ENCODE results near the gene TXNDC2. TPM values are rescaled to one million over a fixed set of nuclear protein-coding genes. Genes with fewer than 3 reads are reported as not detected.

The TXNDC2 gene
- total and polyA plus RNA-seq, 3 donors from 2014 or later: 15.3 to 212 (median 30.5) TPM

DNA sequence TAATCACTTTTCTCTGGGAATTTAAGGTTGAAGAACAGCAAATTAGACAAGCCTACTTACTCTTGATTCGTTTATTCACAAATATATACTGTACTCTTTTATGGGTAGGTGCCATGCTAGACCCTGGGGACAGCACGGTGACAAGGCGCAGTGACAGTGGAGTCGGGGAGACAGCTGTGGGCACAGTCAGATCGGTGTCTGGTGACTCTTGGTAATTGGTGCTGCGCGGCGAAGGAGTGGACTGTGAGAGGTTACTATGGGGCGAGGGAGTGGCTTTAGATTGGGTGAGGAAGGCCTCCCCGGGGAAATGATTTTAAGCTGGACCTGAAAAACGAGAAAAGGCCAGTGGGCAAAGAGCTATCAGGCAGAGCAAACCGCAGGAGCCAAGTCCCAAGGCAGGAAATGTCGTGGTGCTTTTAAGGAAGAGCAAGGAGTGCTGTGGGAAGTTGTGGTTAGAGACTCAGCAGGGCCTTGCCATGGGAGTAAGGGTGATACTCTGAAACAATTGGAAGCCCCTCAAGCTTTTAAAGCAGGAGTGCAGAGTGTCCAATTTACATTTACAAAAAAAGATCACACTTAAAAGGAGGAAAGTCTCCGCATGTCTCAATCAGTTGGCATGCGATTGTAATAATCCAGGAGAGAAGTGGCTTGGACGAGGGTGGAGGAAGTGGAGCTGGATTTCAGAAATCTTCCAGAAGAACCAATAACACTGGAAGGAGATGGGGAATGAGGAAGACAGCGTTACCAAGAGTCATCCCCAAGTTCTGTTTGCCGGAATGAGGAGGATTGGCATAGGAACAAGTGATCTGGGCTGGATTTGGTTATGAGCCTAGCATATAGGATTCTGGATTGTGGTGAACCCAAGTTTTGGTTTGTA lies 36.1 kb upstream of the TXNDC2 start:
- no peak overlapping the region for H3K4me3 ChIP-seq
- intact Hi-C loops (cut with DNase I; ENCODE audit: low total_unique reads): no loop called here
- no peaks in the 10 kb centered on the region for H3K27me3 ChIP-seq
- H3K4me1 ChIP-seq: peaks cover 17% of the 10 kb centered on the region
- H3K27ac ChIP-seq: peak overlapping the region in 1 of 2 donors; percentile 16
- H3K36me3 ChIP-seq (ENCODE audit: low read depth, missing control alignments): no peaks in the 10 kb centered on the region
- peak; percentile 30 for DNase-seq
- WGBS, 2 donors: 87 to 92% methylated on average over 18 of the region's 18 CpGs
- TF ChIP-seq POLR2A (IDR thresholded peaks at IDR 0.05): no peak
- TF ChIP-seq, protein P1, sequence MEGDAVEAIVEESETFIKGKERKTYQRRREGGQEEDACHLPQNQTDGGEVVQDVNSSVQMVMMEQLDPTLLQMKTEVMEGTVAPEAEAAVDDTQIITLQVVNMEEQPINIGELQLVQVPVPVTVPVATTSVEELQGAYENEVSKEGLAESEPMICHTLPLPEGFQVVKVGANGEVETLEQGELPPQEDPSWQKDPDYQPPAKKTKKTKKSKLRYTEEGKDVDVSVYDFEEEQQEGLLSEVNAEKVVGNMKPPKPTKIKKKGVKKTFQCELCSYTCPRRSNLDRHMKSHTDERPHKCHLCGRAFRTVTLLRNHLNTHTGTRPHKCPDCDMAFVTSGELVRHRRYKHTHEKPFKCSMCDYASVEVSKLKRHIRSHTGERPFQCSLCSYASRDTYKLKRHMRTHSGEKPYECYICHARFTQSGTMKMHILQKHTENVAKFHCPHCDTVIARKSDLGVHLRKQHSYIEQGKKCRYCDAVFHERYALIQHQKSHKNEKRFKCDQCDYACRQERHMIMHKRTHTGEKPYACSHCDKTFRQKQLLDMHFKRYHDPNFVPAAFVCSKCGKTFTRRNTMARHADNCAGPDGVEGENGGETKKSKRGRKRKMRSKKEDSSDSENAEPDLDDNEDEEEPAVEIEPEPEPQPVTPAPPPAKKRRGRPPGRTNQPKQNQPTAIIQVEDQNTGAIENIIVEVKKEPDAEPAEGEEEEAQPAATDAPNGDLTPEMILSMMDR (IDR thresholded peaks at IDR 0.05): no peak
- no peaks in the 10 kb centered on the region for H3K9me3 ChIP-seq

- intact Hi-C loops (cut with DNase I; ENCODE audit: low total_unique reads): no loop called here
- 87 to 95% methylated on average over 3 of the region's 3 CpGs for WGBS, 2 donors
- H3K27me3 ChIP-seq: no peaks in the 10 kb centered on the region
- peaks cover 21% of the 10 kb centered on the region for H3K4me1 ChIP-seq
- DNase-seq: no peak
- no peak overlapping the region for H3K4me3 ChIP-seq
- no peaks in the 10 kb centered on the region for H3K9me3 ChIP-seq
- H3K36me3 ChIP-seq (ENCODE audit: low read depth, missing control alignments): no peaks in the 10 kb centered on the region
- TF ChIP-seq, protein P1 (IDR thresholded peaks at IDR 0.05): no peak
- TF ChIP-seq POLR2A (IDR thresholded peaks at IDR 0.05): no peak
- no peak overlapping the region for H3K27ac ChIP-seq
Measured at GRCh38 chr18:9850309-9850708, 35.5 kb upstream of the TXNDC2 start.

- Histone ChIP-seq H3K4me1 (peaks cover 25% of the 10 kb centered on the region), H3K4me3 (no peak overlapping the region), H3K9me3 (no peaks in the 10 kb centered on the region), H3K36me3 (ENCODE audit: low read depth, missing control alignments) (no peaks in the 10 kb centered on the region), H3K27me3 (no peaks in the 10 kb centered on the region), H3K27ac (no peak overlapping the region)
- intact Hi-C loops (cut with DNase I; ENCODE audit: low total_unique reads): no loop called here
- 90 to 91% methylated on average over 2 of the region's 2 CpGs for WGBS, 2 donors
- no peak for DNase-seq
- TF ChIP-seq, protein P1 (IDR thresholded peaks at IDR 0.05): no peak
- no peak for TF ChIP-seq POLR2A (IDR thresholded peaks at IDR 0.05)
Measured at GRCh38 chr18:9851511-9851910, 34.3 kb upstream of the TXNDC2 start.

GRCh38 chr18:9852266-9853081 lies 33.3 kb upstream of the TXNDC2 start:
- H3K36me3 ChIP-seq (ENCODE audit: low read depth, missing control alignments): no peaks in the 10 kb centered on the region
- no peaks in the 10 kb centered on the region for H3K27me3 ChIP-seq
- intact Hi-C loops (cut with DNase I; ENCODE audit: low total_unique reads): no loop called here
- peaks cover 20% of the 10 kb centered on the region for H3K4me1 ChIP-seq
- WGBS, 2 donors: 75 to 84% methylated on average over 5 of the region's 5 CpGs
- no peak overlapping the region for H3K27ac ChIP-seq
- H3K9me3 ChIP-seq: no peaks in the 10 kb centered on the region
- no peak overlapping the region for H3K4me3 ChIP-seq
- DNase-seq: no peak
- TF ChIP-seq POLR2A (IDR thresholded peaks at IDR 0.05): no peak
- TF ChIP-seq, protein P1 (IDR thresholded peaks at IDR 0.05): no peak
